Retina (tissue), 1 donor: ENCODE data around the gene NQO2.
"Not testable (repeated sequence)": the region's sequence is repeated elsewhere in the genome, so short reads cannot be mapped to it uniquely, and the experiment has no call there.

ENCODE experiments used
- DNase-seq: peaks from one replicate; pipeline ENCODE4 v3.0.0-alpha.2; 2016

Gene NQO2

GRCh38 chr6:3016473-3017280 lies 17.0 kb downstream of the NQO2 start:
- DNase-seq: no peak

- no peak for DNase-seq
These were observed 17.6 kb downstream of the NQO2 start for GRCh38 chr6:3017304-3017703.

GRCh38 chr6:3019065-3019464 lies 19.4 kb downstream of the NQO2 start:
- no peak for DNase-seq

GRCh38 chr6:3019749-3020320 lies 20.1 kb downstream of the NQO2 start:
- DNase-seq: no peak

GRCh38 chr6:3020976-3021598 lies 21.4 kb downstream of the NQO2 start:
- not testable (repeated sequence) for DNase-seq

- no peak for DNase-seq
These were observed 23.3 kb downstream of the NQO2 start for GRCh38 chr6:3022765-3023662.

- peak; percentile 70 for DNase-seq
These were observed 24.2 kb downstream of the NQO2 start for GRCh38 chr6:3023663-3024483.

GRCh38 chr6:3026791-3027626 lies 27.3 kb downstream of the NQO2 start:
- DNase-seq: peak; percentile 15

GRCh38 chr6:3028156-3028555 lies 28.5 kb downstream of the NQO2 start:
- DNase-seq: not testable (repeated sequence)

GRCh38 chr6:3031857-3032640 lies 32.4 kb downstream of the NQO2 start:
- DNase-seq: no peak

GRCh38 chr6:3032986-3033385 lies 33.3 kb downstream of the NQO2 start:
- no peak for DNase-seq

GRCh38 chr6:3033652-3034051 lies 34.0 kb downstream of the NQO2 start:
- no peak for DNase-seq

GRCh38 chr6:3035397-3035796 lies 35.7 kb downstream of the NQO2 start:
- no peak for DNase-seq

- DNase-seq: no peak
These were observed 37.4 kb downstream of the NQO2 start for GRCh38 chr6:3036861-3037637.

- no peak for DNase-seq
These were observed 38.1 kb downstream of the NQO2 start for GRCh38 chr6:3037638-3038365.

- no peak for DNase-seq
These were observed 39.7 kb downstream of the NQO2 start for GRCh38 chr6:3039384-3039783.

- no peak for DNase-seq
These were observed 41.5 kb downstream of the NQO2 start for GRCh38 chr6:3041147-3041546.

- DNase-seq: no peak
These were observed 41.9 kb downstream of the NQO2 start for GRCh38 chr6:3041606-3042005.

GRCh38 chr6:3045369-3045768 lies 45.7 kb downstream of the NQO2 start:
- DNase-seq: no peak
